HepG2 (cell line): ENCODE results near the gene PPP1R13B. TPM values are rescaled to one million over a fixed set of nuclear protein-coding genes. Genes with fewer than 3 reads are reported as not detected.

Experiments
- ARNT2 ChIP-seq: sonication (generic); formaldehyde crosslinking; IDR thresholded peaks from 2 replicates; pipeline ENCODE4 v1.8.0; 2022; ENCODE audit warnings: mild to moderate bottlenecking, low read depth, missing genetic modification reagents, moderate library complexity
- FOSL2 ChIP-seq: sonication (generic); formaldehyde crosslinking; IDR thresholded peaks from 2 replicates; pipeline ENCODE4 v1.4.0; 2020; ENCODE audit warnings: missing genetic modification reagents
- NCOA5 ChIP-seq: sonication (generic); formaldehyde crosslinking; IDR thresholded peaks from 2 replicates; pipeline ENCODE4 v1.4.0; 2020; ENCODE audit warnings: missing genetic modification reagents
- NCOR1 ChIP-seq: fragments of 200-600 bp; sonication (generic); IDR thresholded peaks from 2 replicates; pipeline ENCODE4 v1.7.0; 2017; ENCODE audit warnings: antibody characterized with exemption, low read length, borderline replicate concordance
- NFE2L2 ChIP-seq: fragments of 150-350 bp; IDR thresholded peaks from 2 replicates; pipeline ENCODE4 v1.6.1; 2014; ENCODE audit warnings: low read length
- PAX8 ChIP-seq: sonication (generic); formaldehyde crosslinking; IDR thresholded peaks from 2 replicates; pipeline ENCODE4 v1.8.0; 2022; ENCODE audit warnings: mild to moderate bottlenecking, missing genetic modification reagents, borderline replicate concordance
- PITX1 ChIP-seq: sonication (generic); formaldehyde crosslinking; IDR thresholded peaks from 2 replicates; pipeline ENCODE4 v1.5.1; 2020; ENCODE audit warnings: mild to moderate bottlenecking, missing genetic modification reagents
- REXO4 ChIP-seq: sonication (generic); formaldehyde crosslinking; IDR thresholded peaks from 2 replicates; pipeline ENCODE4 v1.8.0; 2022; ENCODE audit warnings: missing genetic modification reagents, mild to moderate bottlenecking, borderline replicate concordance
- YEATS2 ChIP-seq: sonication (generic); formaldehyde crosslinking; IDR thresholded peaks from 2 replicates; pipeline ENCODE4 v1.4.0; 2020; ENCODE audit warnings: missing genetic modification reagents, borderline replicate concordance
- ZNF12 ChIP-seq: sonication (generic); formaldehyde crosslinking; IDR thresholded peaks from 2 replicates; pipeline ENCODE4 v1.5.0; 2020; ENCODE audit warnings: missing genetic modification reagents
- ZNF225 ChIP-seq: sonication (generic); formaldehyde crosslinking; IDR thresholded peaks from 2 replicates; pipeline ENCODE4 v1.4.0; 2020; ENCODE audit warnings: mild to moderate bottlenecking, missing genetic modification reagents
- ZNF547 ChIP-seq: sonication (generic); formaldehyde crosslinking; IDR thresholded peaks from 2 replicates; pipeline ENCODE4 v1.5.1; 2020; ENCODE audit warnings: mild to moderate bottlenecking, missing genetic modification reagents
- ZNF878 ChIP-seq: sonication (generic); formaldehyde crosslinking; IDR thresholded peaks from 2 replicates; pipeline ENCODE4 v1.8.1; 2023; ENCODE audit warnings: mild to moderate bottlenecking, missing genetic modification reagents, moderate library complexity
- ZNF891 ChIP-seq: sonication (generic); formaldehyde crosslinking; IDR thresholded peaks from 2 replicates; pipeline ENCODE4 v1.5.0; 2020; ENCODE audit warnings: mild to moderate bottlenecking, missing genetic modification reagents
- polyA plus RNA-seq, 8 experiments: library from polyadenylated mRNA; depleted of rRNA in 3 of 8; stranded (reverse) in 7 of 8; unstranded in 1 of 8; fragments of >200 nt; fragmentation: Illumina TruSeq in 4 of 8; extraction: Trizol in 4 of 8; gene quantifications; 2 replicates each; pipeline versions ENCODE4 v1.2.1 to v1.2.3, GENCODE V29; 2011 to 2016; ENCODE audit warnings: low read depth in 4 of 8, missing spikeins in 1 of 8, mixed read lengths in 1 of 8; ENCODE audit not compliant: insufficient read depth in 1 of 8
- total RNA-seq, 5 experiments: library from RNA; depleted of rRNA; stranded (reverse); fragments of >200 nt; fragmentation: Illumina TruSeq; extraction: Trizol; gene quantifications; 2 replicates each; pipeline ENCODE4 v1.2.3, GENCODE V29; 2016; ENCODE audit warnings: low read depth in 1 of 5
- TF ChIP-seq, protein P1 (sequence below): sonication (generic); formaldehyde crosslinking; IDR thresholded peaks from 2 replicates; pipeline ENCODE4; 2020; ENCODE audit warnings: missing genetic modification reagents, mild to moderate bottlenecking, borderline replicate concordance
- TF ChIP-seq, protein P2 (sequence below): sonication (generic); formaldehyde crosslinking; IDR thresholded peaks from 2 replicates; pipeline ENCODE4 v1.5.1; 2020; ENCODE audit warnings: missing genetic modification reagents, mild to moderate bottlenecking, borderline replicate concordance
- TF ChIP-seq, protein P3 (sequence below): sonication (generic); formaldehyde crosslinking; IDR thresholded peaks from 2 replicates; pipeline ENCODE4 v1.5.1; 2020; ENCODE audit warnings: missing genetic modification reagents, mild to moderate bottlenecking, borderline replicate concordance
- TF ChIP-seq, protein P4 (sequence below): IDR thresholded peaks from 2 replicates; pipeline ENCODE4 v1.6.1; 2016; ENCODE audit warnings: missing biosample characterization, missing genetic modification reagents, low read depth

The PPP1R13B gene
- total and polyA plus RNA-seq, 2 of the 13 experiments (the other 11 are each of a cell fraction or from before 2014, with no cell fraction given), result 4.6 to 9.4 TPM

DNA sequence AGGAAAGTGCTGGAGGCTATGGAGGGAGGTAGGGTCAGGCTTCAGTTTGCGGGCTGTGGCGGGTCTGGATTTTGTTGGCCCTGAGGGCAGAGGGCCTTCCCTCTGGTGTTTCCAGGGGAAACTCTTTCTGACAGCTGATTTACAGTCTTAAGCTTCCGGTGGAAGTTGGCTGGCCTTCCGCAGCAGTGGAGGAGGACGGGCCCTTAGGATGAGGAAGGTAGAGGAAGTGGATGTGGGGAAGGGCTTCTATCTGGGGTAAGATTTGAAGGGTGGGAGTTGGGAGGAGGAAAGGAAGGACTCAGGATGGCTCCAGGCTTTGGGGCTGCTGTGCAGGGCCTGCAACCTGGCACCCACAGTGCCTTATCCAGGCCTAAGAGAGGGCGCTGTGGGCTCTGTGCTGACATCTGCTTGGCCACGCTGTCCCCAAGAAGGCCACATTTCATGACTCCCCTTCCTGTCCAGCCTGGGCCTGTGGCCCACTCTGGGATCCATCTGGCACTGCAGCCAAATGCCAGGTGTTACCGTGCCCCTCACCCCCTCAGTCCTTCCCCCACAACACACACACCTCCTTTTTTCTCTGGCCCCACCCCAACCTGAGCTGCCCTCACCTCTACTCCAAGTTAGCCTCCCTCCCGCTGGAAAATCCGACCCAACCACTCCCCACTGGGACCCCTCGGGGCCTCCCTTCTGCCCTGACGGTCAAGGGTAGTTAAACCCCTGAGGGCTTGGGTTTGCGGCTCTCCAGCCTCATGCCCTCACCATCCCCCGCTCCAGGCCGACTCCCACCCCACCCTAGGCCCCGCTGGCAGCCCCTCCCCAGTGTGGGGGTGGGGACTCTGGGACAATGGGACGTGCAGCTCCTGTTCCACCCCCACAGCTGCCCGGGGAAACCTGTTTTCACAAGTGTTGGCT lies 7.7 kb upstream of the PPP1R13B start (continued):
- TF ChIP-seq, protein P1, sequence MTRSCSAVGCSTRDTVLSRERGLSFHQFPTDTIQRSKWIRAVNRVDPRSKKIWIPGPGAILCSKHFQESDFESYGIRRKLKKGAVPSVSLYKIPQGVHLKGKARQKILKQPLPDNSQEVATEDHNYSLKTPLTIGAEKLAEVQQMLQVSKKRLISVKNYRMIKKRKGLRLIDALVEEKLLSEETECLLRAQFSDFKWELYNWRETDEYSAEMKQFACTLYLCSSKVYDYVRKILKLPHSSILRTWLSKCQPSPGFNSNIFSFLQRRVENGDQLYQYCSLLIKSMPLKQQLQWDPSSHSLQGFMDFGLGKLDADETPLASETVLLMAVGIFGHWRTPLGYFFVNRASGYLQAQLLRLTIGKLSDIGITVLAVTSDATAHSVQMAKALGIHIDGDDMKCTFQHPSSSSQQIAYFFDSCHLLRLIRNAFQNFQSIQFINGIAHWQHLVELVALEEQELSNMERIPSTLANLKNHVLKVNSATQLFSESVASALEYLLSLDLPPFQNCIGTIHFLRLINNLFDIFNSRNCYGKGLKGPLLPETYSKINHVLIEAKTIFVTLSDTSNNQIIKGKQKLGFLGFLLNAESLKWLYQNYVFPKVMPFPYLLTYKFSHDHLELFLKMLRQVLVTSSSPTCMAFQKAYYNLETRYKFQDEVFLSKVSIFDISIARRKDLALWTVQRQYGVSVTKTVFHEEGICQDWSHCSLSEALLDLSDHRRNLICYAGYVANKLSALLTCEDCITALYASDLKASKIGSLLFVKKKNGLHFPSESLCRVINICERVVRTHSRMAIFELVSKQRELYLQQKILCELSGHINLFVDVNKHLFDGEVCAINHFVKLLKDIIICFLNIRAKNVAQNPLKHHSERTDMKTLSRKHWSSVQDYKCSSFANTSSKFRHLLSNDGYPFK (CRISPR knock-in tag), result no peak; the same call in 1 of the 2 replicates
- TF ChIP-seq NCOR1 (no peak), ZNF878 (no peak), ZNF225 (CRISPR knock-in tag) (no peak), PAX8 (CRISPR knock-in tag) (no peak), ZNF547 (CRISPR knock-in tag) (peak; percentile 27; the same call in 1 of the 2 replicates), ZNF891 (CRISPR knock-in tag) (no peak), ZNF12 (CRISPR knock-in tag) (no peak; the same call in 1 of the 2 replicates), REXO4 (CRISPR knock-in tag) (no peak), NCOA5 (no peak), PITX1 (CRISPR knock-in tag) (0 out of 2 replicates have a peak, but pooled peaks have one; percentile 3), ARNT2 (CRISPR knock-in tag) (no peak), YEATS2 (CRISPR knock-in tag) (no peak), NFE2L2 (no peak), FOSL2 (CRISPR knock-in tag) (no peak; the same call in 1 of the 2 replicates)
- TF ChIP-seq, protein P2, sequence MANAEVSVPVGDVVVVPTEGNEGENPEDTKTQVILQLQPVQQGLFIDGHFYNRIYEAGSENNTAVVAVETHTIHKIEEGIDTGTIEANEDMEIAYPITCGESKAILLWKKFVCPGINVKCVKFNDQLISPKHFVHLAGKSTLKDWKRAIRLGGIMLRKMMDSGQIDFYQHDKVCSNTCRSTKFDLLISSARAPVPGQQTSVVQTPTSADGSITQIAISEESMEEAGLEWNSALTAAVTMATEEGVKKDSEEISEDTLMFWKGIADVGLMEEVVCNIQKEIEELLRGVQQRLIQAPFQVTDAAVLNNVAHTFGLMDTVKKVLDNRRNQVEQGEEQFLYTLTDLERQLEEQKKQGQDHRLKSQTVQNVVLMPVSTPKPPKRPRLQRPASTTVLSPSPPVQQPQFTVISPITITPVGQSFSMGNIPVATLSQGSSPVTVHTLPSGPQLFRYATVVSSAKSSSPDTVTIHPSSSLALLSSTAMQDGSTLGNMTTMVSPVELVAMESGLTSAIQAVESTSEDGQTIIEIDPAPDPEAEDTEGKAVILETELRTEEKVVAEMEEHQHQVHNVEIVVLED (CRISPR knock-in tag), result no peak
- TF ChIP-seq, protein P3, sequence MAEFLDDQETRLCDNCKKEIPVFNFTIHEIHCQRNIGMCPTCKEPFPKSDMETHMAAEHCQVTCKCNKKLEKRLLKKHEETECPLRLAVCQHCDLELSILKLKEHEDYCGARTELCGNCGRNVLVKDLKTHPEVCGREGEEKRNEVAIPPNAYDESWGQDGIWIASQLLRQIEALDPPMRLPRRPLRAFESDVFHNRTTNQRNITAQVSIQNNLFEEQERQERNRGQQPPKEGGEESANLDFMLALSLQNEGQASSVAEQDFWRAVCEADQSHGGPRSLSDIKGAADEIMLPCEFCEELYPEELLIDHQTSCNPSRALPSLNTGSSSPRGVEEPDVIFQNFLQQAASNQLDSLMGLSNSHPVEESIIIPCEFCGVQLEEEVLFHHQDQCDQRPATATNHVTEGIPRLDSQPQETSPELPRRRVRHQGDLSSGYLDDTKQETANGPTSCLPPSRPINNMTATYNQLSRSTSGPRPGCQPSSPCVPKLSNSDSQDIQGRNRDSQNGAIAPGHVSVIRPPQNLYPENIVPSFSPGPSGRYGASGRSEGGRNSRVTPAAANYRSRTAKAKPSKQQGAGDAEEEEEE (CRISPR knock-in tag), result no peak
- TF ChIP-seq, protein P4, sequence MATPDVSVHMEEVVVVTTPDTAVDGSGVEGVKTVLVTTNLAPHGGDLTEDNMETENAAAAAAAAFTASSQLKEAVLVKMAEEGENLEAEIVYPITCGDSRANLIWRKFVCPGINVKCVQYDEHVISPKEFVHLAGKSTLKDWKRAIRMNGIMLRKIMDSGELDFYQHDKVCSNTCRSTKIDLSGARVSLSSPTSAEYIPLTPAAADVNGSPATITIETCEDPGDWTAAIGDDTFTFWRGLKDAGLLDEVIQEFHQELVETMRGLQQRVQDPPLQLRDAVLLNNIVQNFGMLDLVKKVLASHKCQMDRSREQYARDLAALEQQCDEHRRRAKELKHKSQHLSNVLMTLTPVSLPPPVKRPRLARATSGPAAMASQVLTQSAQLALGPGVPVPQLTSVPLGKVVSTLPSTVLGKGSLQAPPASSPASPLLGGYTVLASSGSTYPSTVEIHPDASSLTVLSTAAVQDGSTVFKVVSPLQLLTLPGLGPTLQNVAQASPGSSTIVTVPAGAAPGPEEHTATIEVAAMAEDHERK (CRISPR knock-in tag), result no peak
